A549 (cell line): ENCODE measurements around the gene IMPA2. TPM values are rescaled to one million over a fixed set of nuclear protein-coding genes. Genes with fewer than 3 reads are reported as not detected.

ENCODE experiments used
- ATAC-seq, 2 experiments: fragments of 200-7000 bp in 1 of 2; fragments of >200 bp in 1 of 2; cut with Nextera tagmentation in 1 of 2; cut with Tn5 transposase in 1 of 2; 3 replicates each; pipeline versions ENCODE4 v1.8.0 to v1.9.1; 2018 to 2020; ENCODE audit warnings: mild to moderate bottlenecking in 1 of 2, moderate library complexity in 1 of 2
- CTCF ChIA-PET: fragments of 300-600 bp; sonication (Branson Sonifier 250); formaldehyde crosslinking; extraction: SDS; loops from one replicate; lab custom pipeline; 2021; ENCODE audit warnings: antibody characterized with exemption, inconsistent platforms; lab: Yijun Ruan, JAX
- POLR2A ChIA-PET: fragments of 350-600 bp; formaldehyde crosslinking; extraction: SDS; loops from one replicate; lab custom pipeline; 2021; ENCODE audit warnings: antibody characterized with exemption, inconsistent platforms; lab: Yijun Ruan, JAX
- DNase-seq, 2 experiments: peaks; one replicate each; pipeline versions ENCODE4 v3.0.0 to v3.0.0-alpha.2; 2011 to 2016; ENCODE audit warnings: low read depth in 1 of 2, low spot score in 1 of 2
- FAIRE-seq: peaks from 2 replicates; lab custom pipeline; 2011; peaks lifted over from hg19 to GRCh38; lab: Jason Lieb, UNC
- H3K27ac ChIP-seq, 2 experiments: fragments of >200 bp; sonication (Bioruptor Twin); formaldehyde crosslinking; 3 replicates each; pipeline ENCODE4 v1.5.1; 2016 to 2017
- H3K4me1 ChIP-seq: fragments of >200 bp; sonication (Bioruptor Twin); formaldehyde crosslinking; 3 replicates; pipeline ENCODE4 v1.6.1; 2016
- H3K4me2 ChIP-seq: fragments of >200 bp; sonication (Bioruptor Twin); formaldehyde crosslinking; 3 replicates; pipeline ENCODE4 v1.6.1; 2016
- H3K4me3 ChIP-seq: fragments of >200 bp; sonication (Bioruptor Twin); formaldehyde crosslinking; 3 replicates; pipeline ENCODE4 v1.5.1; 2016
- H3K9me3 ChIP-seq: fragments of >200 bp; sonication (Bioruptor Twin); formaldehyde crosslinking; 3 replicates; pipeline ENCODE4 v1.6.1; 2016
- BHLHE40 ChIP-seq: IDR thresholded peaks from 2 replicates; pipeline ENCODE4 v1.6.1; 2012; ENCODE audit warnings: low read depth, low read length, inconsistent platforms
- CBX8 ChIP-seq: fragments of 200-600 bp; sonication (generic); IDR thresholded peaks from 2 replicates; pipeline ENCODE4 v1.6.1; 2016
- CEBPB ChIP-seq, 2 experiments: fragments of >200 bp in 1 of 2; sonication (Bioruptor Twin) in 1 of 2; formaldehyde crosslinking in 1 of 2; IDR thresholded peaks; 2 replicates each; pipeline ENCODE4 v1.6.1; 2012 to 2016
- CHD2 ChIP-seq: fragments of 150-350 bp; IDR thresholded peaks from 2 replicates; pipeline ENCODE4 v1.6.1; 2014; ENCODE audit warnings: low read length; ENCODE audit not compliant: partially characterized antibody
- EHF ChIP-seq: fragments of 250-450 bp; sonication (Bioruptor Pico); IDR thresholded peaks from 2 replicates; pipeline ENCODE4 v1.5.0; 2020; ENCODE audit warnings: mild to moderate bottlenecking
- ESRRA ChIP-seq: fragments of 150-350 bp; IDR thresholded peaks from 2 replicates; pipeline ENCODE4 v1.6.1; 2014; ENCODE audit warnings: mild to moderate bottlenecking, low read length, borderline replicate concordance
- FOSB ChIP-seq: fragments of 250-450 bp; sonication (Bioruptor Pico); IDR thresholded peaks from 2 replicates; pipeline ENCODE4 v1.5.0; 2020; ENCODE audit warnings: mild to moderate bottlenecking, moderate library complexity
- FOSL2 ChIP-seq, 2 experiments: fragments of 450-650 bp in 1 of 2; fragments of >200 bp in 1 of 2; sonication (Bioruptor Twin) in 1 of 2; formaldehyde crosslinking; IDR thresholded peaks; 2 replicates each; pipeline versions ENCODE4 v1.5.0 to v1.6.1; 2016 to 2020; ENCODE audit warnings: mild to moderate bottlenecking in 1 of 2, moderate library complexity in 1 of 2
- GATA3 ChIP-seq: IDR thresholded peaks from 2 replicates; pipeline ENCODE4 v1.6.1; 2012; ENCODE audit warnings: borderline replicate concordance
- HDAC2 ChIP-seq: fragments of 200-600 bp; sonication (generic); IDR thresholded peaks from 2 replicates; pipeline ENCODE4 v1.6.1; 2016
- HOXA7 ChIP-seq: fragments of 250-450 bp; sonication (Bioruptor Pico); IDR thresholded peaks from 2 replicates; pipeline ENCODE4 v1.5.0; 2020; ENCODE audit warnings: mild to moderate bottlenecking, moderate library complexity
- HOXB5 ChIP-seq: fragments of 250-450 bp; sonication (Bioruptor Pico); IDR thresholded peaks from 2 replicates; pipeline ENCODE4 v1.5.0; 2020; ENCODE audit warnings: mild to moderate bottlenecking, moderate library complexity
- KDM5A ChIP-seq: fragments of 200-600 bp; sonication (generic); IDR thresholded peaks from 2 replicates; pipeline ENCODE4 v1.6.1; 2016; ENCODE audit warnings: antibody characterized with exemption, mild to moderate bottlenecking
- MAZ ChIP-seq: fragments of 150-350 bp; IDR thresholded peaks from 2 replicates; pipeline ENCODE4 v1.6.1; 2014; ENCODE audit warnings: antibody characterized with exemption, low read depth, low read length, borderline replicate concordance
- NPAS2 ChIP-seq: fragments of 250-450 bp; sonication (Bioruptor Pico); IDR thresholded peaks from 2 replicates; pipeline ENCODE4 v1.8.0; 2022; ENCODE audit warnings: mild to moderate bottlenecking, moderate library complexity, borderline replicate concordance
- PHF8 ChIP-seq: fragments of 200-600 bp; sonication (generic); IDR thresholded peaks from 2 replicates; pipeline ENCODE4 v1.6.1; 2016; ENCODE audit warnings: low read depth, mild to moderate bottlenecking, antibody characterized with exemption, moderate library complexity, borderline replicate concordance
- POLR2AphosphoS2 ChIP-seq: conservative IDR thresholded peaks from 2 replicates; pipeline ENCODE4 v1.6.1; 2012; ENCODE audit warnings: low read length, improper control_type of control experiment, inconsistent platforms
- RNF2 ChIP-seq: fragments of 200-600 bp; sonication (generic); IDR thresholded peaks from 2 replicates; pipeline ENCODE4 v1.6.1; 2016; ENCODE audit warnings: low read depth, mild to moderate bottlenecking, antibody characterized with exemption, moderate library complexity, borderline replicate concordance
- SMC3 ChIP-seq: fragments of >200 bp; sonication (Bioruptor Twin); formaldehyde crosslinking; IDR thresholded peaks from 3 replicates; pipeline ENCODE4 v1.6.1; 2018; ENCODE audit warnings: inconsistent platforms
- SREBF2 ChIP-seq: fragments of 450-650 bp; IDR thresholded peaks from 2 replicates; pipeline ENCODE4 v1.6.1; 2014; ENCODE audit warnings: mild to moderate bottlenecking, moderate library complexity
- TP53 ChIP-seq: fragments of 250-450 bp; sonication (Bioruptor Pico); IDR thresholded peaks from 2 replicates; pipeline ENCODE4 v1.5.0; 2021; ENCODE audit warnings: mild to moderate bottlenecking, moderate library complexity
- ZFP36 ChIP-seq: fragments of 450-650 bp; IDR thresholded peaks from 2 replicates; pipeline ENCODE4 v1.6.1; 2014; ENCODE audit warnings: borderline replicate concordance; ENCODE audit not compliant: partially characterized antibody
- WGBS: methylation state at CpG from one replicate; pipeline ENCODE4 v1.1.6; 2017; ENCODE audit errors: missing lambda C conversion rate; 5-methylcytosine and 5-hydroxymethylcytosine counted together
- polyA plus RNA-seq, 4 experiments: library from polyadenylated mRNA; depleted of rRNA in 3 of 4; stranded (reverse); fragments of >200 nt; fragmentation: RNase III in 1 of 4; extraction: RNeasy Plus Mini Kit Qiagen cat#74134 plus additional on column Dnase treatment in 1 of 4; gene quantifications; 2 replicates in 3 of 4; 3 replicates in 1 of 4; pipeline ENCODE4 v1.2.3, GENCODE V29; 2011 to 2017
- TF ChIP-seq, protein P1 (sequence below): fragments of >200 bp; sonication (Bioruptor Twin); formaldehyde crosslinking; IDR thresholded peaks from 2 replicates; pipeline ENCODE4 v1.6.1; 2016
- TF ChIP-seq, protein P2 (sequence below): fragments of 250-450 bp; sonication (Bioruptor Pico); IDR thresholded peaks from 2 replicates; pipeline ENCODE4 v1.5.0; 2021; ENCODE audit warnings: mild to moderate bottlenecking, moderate library complexity, borderline replicate concordance
- TF ChIP-seq, protein P3 (sequence below): IDR thresholded peaks from 2 replicates; pipeline ENCODE4 v1.6.1; 2012
- TF ChIP-seq, protein P4 (sequence below): IDR thresholded peaks from 2 replicates; pipeline ENCODE4 v1.6.1; 2012
- TF ChIP-seq, protein P5 (sequence below): fragments of >200 bp; sonication (Bioruptor Twin); formaldehyde crosslinking; IDR thresholded peaks from 3 replicates; pipeline ENCODE4 v1.6.1; 2016

The IMPA2 gene
- polyA plus RNA-seq, 2 of the 4 experiments (the other 2 are of a cell fraction), result 35.1 to 65.3 TPM

DNA sequence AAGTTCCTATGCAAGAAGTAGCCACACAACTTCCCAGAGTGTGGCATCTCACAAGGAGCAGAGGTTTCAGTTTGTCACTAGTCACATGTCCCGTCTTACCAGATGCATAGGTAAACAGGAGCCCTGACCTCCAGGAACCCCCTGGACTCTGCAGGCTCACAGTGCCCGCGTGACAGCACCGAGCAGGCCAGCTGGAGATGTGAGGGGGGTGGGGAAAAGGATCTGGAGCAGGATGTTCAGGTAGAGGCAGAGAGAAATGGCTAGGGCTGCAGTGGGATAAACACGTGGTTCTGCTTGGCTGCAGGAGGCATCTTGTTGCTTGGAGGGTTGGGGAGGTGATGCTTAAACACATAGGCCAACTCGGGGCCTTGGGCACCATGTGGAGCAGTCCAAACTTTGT lies 54.2 kb downstream of the IMPA2 start:
- CTCF ChIA-PET, result interaction anchor here (0.6 to 5.2 kb wide), 3 partner anchors 98 to 249 kb away, joined by 3 to 39 read pairs (median 5); no protein-coding TSS in a partner anchor
- POLR2A ChIA-PET, result no interaction called here

DNA sequence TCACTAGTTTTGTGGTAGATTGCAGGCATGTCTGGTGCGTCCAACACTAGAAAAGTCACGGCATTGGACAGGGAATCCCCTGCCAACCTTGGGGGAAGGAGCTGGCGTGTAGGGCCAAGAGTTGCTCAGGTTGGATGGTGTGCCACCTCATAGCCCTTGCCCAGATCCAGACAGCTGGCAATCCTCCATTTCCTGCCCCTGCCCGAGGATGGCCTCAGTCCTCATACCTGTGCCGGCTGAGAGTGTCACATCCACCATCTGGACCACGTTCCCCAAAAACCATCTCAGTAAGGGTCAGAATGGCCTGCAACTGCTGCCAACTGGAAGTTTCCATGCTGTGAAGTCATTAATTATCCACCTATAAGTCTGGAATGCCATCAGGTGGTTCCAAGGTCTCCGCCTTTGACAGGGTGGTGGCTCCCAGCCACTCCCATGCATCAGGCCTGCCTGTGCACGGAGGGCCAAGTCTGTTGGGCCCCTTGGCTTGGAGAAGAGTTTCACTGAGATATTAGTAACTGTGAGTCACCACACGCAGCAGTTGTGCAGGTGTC lies 55.0 kb downstream of the IMPA2 start:
- FAIRE-seq (no peak), ATAC-seq (no peak), DNase-seq (no peak)
- CTCF ChIA-PET, result interaction anchor here (5.2 kb wide), 1 partner anchor 99 kb away, joined by 39 read pairs; no protein-coding TSS in a partner anchor
- POLR2A ChIA-PET, result no interaction called here
- TF ChIP-seq HDAC2 (no peak), SMC3 (no peak), ESRRA (no peak), CHD2 (no peak)
- Histone ChIP-seq H3K9me3 (no peaks in the 10 kb centered on the region), H3K4me1 (peaks cover 13% of the 10 kb centered on the region), H3K27ac (no peak overlapping the region), H3K4me2 (no peak overlapping the region), H3K4me3 (no peak overlapping the region)
- WGBS, result 84% methylated on average over 5 of the region's 9 CpGs

More for the DNA sequence above, 54.2 kb downstream of the IMPA2 start:
- DNase-seq (no peak), FAIRE-seq (no peak), ATAC-seq (no peak)
- Histone ChIP-seq H3K9me3 (no peaks in the 10 kb centered on the region), H3K4me2 (no peak overlapping the region), H3K4me1 (0 out of 3 replicates have a peak, but pooled peaks cover 7% of the 10 kb centered on the region), H3K27ac (no peak overlapping the region), H3K4me3 (no peak overlapping the region)
- TF ChIP-seq TP53 (CRISPR knock-in tag) (no peak), ZFP36 (no peak), EHF (CRISPR knock-in tag) (no peak), HOXA7 (CRISPR knock-in tag) (no peak), CEBPB (IDR thresholded peaks at IDR 0.05) (no peak), NPAS2 (no peak), HOXB5 (CRISPR knock-in tag) (no peak), SREBF2 (no peak), BHLHE40 (no peak), CBX8 (no peak), ESRRA (no peak), RNF2 (no peak), KDM5A (no peak), PHF8 (no peak), GATA3 (no peak), SMC3 (no peak)
- TF ChIP-seq, protein P1, sequence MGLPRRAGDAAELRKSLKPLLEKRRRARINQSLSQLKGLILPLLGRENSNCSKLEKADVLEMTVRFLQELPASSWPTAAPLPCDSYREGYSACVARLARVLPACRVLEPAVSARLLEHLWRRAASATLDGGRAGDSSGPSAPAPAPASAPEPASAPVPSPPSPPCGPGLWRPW, result no peak
- TF ChIP-seq, protein P2, sequence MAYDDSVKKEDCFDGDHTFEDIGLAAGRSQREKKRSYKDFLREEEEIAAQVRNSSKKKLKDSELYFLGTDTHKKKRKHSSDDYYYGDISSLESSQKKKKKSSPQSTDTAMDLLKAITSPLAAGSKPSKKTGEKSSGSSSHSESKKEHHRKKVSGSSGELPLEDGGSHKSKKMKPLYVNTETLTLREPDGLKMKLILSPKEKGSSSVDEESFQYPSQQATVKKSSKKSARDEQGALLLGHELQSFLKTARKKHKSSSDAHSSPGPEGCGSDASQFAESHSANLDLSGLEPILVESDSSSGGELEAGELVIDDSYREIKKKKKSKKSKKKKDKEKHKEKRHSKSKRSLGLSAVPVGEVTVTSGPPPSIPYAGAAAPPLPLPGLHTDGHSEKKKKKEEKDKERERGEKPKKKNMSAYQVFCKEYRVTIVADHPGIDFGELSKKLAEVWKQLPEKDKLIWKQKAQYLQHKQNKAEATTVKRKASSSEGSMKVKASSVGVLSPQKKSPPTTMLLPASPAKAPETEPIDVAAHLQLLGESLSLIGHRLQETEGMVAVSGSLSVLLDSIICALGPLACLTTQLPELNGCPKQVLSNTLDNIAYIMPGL (CRISPR knock-in tag), result no peak
- TF ChIP-seq, protein P3, sequence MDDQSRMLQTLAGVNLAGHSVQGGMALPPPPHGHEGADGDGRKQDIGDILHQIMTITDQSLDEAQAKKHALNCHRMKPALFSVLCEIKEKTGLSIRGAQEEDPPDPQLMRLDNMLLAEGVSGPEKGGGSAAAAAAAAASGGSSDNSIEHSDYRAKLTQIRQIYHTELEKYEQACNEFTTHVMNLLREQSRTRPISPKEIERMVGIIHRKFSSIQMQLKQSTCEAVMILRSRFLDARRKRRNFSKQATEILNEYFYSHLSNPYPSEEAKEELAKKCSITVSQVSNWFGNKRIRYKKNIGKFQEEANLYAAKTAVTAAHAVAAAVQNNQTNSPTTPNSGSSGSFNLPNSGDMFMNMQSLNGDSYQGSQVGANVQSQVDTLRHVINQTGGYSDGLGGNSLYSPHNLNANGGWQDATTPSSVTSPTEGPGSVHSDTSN, result no peak
- 90% methylated on average over 6 of the region's 6 CpGs for WGBS

DNA sequence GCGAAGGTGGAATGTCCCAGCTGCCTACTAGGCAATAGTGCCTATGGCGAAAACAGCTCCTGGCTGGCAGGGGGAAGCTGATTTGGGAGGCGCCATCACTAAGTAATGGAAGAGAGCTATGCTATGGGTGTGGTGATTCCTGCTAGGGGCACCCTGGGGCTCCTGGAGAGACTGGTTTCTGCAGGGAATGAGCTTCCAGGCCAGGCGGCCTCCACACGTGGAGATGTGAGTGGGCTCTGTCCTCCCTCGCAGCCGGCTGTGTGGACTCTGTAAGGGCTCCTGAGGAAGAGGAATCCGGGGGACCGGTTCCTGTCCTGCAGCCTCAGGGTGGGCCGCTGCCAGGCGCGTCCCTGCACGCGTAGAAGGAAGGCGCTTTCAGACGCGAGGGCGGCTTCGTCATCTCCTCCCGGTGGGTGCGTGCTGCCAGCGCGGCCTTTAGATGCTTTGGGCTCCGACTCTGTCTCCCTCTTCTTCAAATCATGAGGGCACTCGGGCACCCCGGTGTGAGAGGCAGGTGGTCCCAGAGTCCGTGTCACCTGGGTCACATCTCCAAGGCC lies 56.9 kb downstream of the IMPA2 start:
- no peak for DNase-seq
- POLR2A ChIA-PET, result no interaction called here
- peak; percentile 18 to 31; a peak in 5 of 6 replicates for ATAC-seq
- Histone ChIP-seq H3K27ac (peak overlapping the region; percentile 78 to 93), H3K9me3 (no peaks in the 10 kb centered on the region), H3K4me2 (peak overlapping the region; percentile 83), H3K4me1 (peaks cover 23% of the 10 kb centered on the region), H3K4me3 (peak overlapping the region; percentile 52)
- CTCF ChIA-PET, result interaction anchor here (0.6 to 5.6 kb wide), 35 partner anchors 9 to 408 kb away, joined by 3 to 39 read pairs (median 6); no protein-coding TSS in a partner anchor
- no peak for FAIRE-seq
- 92% methylated on average over 22 of the region's 27 CpGs for WGBS
- no peak for TF ChIP-seq HOXB5 (CRISPR knock-in tag)
- TF ChIP-seq EHF (CRISPR knock-in tag), result no peak
- no peak for TF ChIP-seq POLR2AphosphoS2
- TF ChIP-seq, protein P4, sequence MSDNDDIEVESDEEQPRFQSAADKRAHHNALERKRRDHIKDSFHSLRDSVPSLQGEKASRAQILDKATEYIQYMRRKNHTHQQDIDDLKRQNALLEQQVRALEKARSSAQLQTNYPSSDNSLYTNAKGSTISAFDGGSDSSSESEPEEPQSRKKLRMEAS, result no peak
- no peak for TF ChIP-seq BHLHE40
- no peak for TF ChIP-seq SMC3
- no peak for TF ChIP-seq PHF8
- no peak for TF ChIP-seq FOSL2 (IDR thresholded peaks at IDR 0.05)
- no peak for TF ChIP-seq FOSL2 (CRISPR knock-in tag; IDR thresholded peaks at IDR 0.05)
- no peak for TF ChIP-seq TP53 (CRISPR knock-in tag)
- TF ChIP-seq, protein P5, sequence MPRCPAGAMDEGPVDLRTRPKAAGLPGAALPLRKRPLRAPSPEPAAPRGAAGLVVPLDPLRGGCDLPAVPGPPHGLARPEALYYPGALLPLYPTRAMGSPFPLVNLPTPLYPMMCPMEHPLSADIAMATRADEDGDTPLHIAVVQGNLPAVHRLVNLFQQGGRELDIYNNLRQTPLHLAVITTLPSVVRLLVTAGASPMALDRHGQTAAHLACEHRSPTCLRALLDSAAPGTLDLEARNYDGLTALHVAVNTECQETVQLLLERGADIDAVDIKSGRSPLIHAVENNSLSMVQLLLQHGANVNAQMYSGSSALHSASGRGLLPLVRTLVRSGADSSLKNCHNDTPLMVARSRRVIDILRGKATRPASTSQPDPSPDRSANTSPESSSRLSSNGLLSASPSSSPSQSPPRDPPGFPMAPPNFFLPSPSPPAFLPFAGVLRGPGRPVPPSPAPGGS, result no peak
- TF ChIP-seq MAZ, result no peak
- TF ChIP-seq FOSB (CRISPR knock-in tag), result no peak
- TF ChIP-seq HDAC2, result no peak
- no peak for TF ChIP-seq SREBF2
